Sciatic nerve (tissue), 2 donors: ENCODE data around the gene BRSK1. TPM values are rescaled to one million over a fixed set of nuclear protein-coding genes. Genes with fewer than 3 reads are reported as not detected.
A peak's percentile ranks its signal among the peaks of the same experiment; 100 is the strongest.

Source experiments
- ATAC-seq: fragments of 200-7000 bp; cut with Tn5 transposase; one replicate; pipeline ENCODE4 v1.9.1; 2020; ENCODE audit warnings: mild to moderate bottlenecking, moderate library complexity
- DNase-seq: peaks from one replicate; pipeline ENCODE4 v3.0.0-alpha.2; 2020; ENCODE audit warnings: low spot score
- intact Hi-C: fragments of 100-400 bp; cut with DNase I; formaldehyde crosslinking; loops from one replicate; pipeline ENCODE4 v1.14.2; 2022
- total RNA-seq: library from RNA; stranded (reverse); fragmentation: NEBNext Ultra II Directional; extraction: Animal tissue kit (Norgen Biotek cat#: 25700); gene quantifications from one replicate; pipeline ENCODE4 v1.2.1, GENCODE V29; 2021
- donor health status: DM: no; HTN: no; CAD: no.
- donor health status: DM: no; HTN: no; CAD: no.

The BRSK1 gene
- total RNA-seq, 1 donor from 2014 or later = 6.5 TPM

DNA sequence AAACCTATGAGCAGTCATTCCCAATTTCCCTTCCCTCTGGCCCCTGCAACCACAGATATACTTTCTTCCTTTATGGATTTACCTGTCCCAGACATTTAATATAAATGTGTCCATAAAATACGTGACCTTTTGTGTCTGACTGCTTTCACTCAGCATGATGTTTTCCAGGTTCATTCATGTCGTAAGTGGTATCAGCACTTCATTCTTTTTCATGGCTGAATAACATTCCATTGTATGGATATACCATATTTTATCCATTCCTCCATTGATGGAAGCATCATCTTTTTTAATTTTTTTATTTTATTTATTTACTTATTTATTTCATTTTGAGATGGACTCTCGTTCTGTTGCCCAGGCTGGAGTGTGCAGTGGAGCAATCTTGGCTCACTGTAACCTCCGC is 17.0 kb upstream of the BRSK1 start:
- intact Hi-C loops = no loop called here
- ATAC-seq (no peak), DNase-seq (no peak)

- intact Hi-C loops = no loop called here
- ATAC-seq (no peak), DNase-seq (no peak)
Observed at GRCh38 chr19:55269299-55269698, 14.5 kb upstream of the BRSK1 start.

DNA sequence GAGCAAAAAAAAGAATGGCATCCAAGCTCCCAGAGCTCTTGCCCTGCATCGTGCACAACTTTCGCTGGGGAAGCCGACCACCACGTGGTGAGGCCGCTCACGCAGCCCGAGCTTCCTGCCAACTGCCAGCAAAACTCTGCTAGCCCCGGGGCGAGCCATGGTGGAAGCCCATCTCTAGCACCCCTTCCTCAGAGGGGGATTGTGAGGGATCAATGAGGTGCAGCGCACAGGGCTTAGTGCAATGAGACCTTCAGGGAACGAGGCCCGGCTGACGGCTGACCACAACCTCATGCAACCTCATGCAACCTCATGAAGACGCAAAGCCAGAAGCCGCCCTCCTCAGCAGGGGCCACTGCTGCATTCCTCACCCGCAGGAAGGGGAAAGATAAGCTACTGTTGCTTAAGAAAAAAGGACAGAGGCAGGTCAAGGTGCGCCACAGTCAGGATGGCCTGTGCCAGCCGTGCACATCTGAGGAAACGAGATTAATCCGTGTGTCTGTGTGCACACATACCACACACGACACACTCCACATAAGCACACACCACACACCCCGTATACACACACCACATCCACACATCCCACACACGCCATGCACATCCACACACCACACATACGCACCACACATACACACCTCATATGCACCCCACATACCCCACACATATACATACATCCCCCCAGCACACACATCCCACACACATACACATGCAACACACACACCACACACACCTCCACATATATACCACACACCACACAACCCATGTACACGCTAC is 13.4 kb upstream of the BRSK1 start:
- no peak for ATAC-seq

DNA sequence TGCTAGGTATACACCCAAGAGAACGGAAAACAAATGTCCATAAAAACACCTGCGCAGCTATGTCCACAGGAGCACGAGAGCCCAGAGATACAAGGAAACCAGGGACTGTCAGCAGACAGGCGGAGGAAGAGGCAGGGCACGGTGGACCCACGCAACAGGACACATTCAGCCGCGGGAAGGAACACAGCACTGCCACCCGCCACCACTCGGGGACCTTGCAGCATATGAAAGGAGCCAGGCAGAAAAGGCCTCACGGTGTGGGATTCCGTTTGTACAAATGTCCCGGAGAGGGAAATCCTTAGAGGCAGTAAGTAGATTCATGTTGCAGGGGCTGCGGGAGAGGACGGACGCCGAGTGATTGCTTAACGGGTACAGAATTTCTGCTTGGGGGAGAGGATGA is 11.7 kb upstream of the BRSK1 start:
- ATAC-seq (no peak), DNase-seq (no peak)
- intact Hi-C loops = no loop called here

More for the DNA sequence above, 13.4 kb upstream of the BRSK1 start:
- no peak for DNase-seq
- intact Hi-C loops = no loop called here

DNA sequence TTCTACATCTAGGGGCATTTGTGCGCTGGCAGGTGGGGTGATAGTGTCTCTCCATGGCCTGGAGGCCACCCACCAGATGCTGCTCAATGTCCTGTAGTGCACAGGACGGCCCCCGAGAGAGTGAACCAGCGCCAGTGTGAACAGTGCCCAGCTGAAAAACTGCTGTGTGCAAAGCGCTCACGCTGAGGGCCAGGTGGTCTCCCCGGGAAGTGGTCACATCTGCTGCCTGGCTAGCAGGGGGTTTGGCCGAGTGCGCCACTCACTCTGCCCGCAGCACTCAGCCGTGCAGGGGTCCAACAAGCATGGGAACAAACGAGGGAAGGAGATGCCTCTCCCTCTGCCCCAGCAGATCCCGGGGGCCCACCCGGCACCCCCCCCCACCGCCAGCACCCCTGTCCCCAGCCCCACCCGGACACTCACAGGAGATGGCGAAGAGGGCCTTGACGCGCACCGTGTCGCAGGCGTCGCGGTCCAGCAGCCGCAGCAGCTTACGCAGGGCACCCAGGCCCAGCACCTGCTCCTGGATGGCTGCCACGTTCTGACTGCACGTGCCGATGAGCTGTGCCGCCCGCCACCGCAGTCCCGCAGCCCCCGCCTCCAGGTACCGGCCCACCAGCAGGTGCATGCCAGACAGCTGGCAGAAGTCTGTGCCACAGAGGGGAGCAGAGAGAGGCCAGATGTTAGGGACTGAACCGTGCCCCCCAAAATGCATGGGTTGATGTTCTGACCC is 9.7 kb upstream of the BRSK1 start:
- ATAC-seq (no peak), DNase-seq (no peak)
- intact Hi-C loops = no loop called here

- ATAC-seq = no peak
- intact Hi-C loops = no loop called here
- no peak for DNase-seq
Observed at GRCh38 chr19:55275851-55276719, 7.7 kb upstream of the BRSK1 start.

GRCh38 chr19:55276720-55277430 is 6.9 kb upstream of the BRSK1 start:
- intact Hi-C loops = no loop called here
- DNase-seq (no peak), ATAC-seq (no peak)

- no peak for ATAC-seq
- DNase-seq = no peak
- intact Hi-C loops = no loop called here
Observed at GRCh38 chr19:55277494-55277893, 6.3 kb upstream of the BRSK1 start.

DNA sequence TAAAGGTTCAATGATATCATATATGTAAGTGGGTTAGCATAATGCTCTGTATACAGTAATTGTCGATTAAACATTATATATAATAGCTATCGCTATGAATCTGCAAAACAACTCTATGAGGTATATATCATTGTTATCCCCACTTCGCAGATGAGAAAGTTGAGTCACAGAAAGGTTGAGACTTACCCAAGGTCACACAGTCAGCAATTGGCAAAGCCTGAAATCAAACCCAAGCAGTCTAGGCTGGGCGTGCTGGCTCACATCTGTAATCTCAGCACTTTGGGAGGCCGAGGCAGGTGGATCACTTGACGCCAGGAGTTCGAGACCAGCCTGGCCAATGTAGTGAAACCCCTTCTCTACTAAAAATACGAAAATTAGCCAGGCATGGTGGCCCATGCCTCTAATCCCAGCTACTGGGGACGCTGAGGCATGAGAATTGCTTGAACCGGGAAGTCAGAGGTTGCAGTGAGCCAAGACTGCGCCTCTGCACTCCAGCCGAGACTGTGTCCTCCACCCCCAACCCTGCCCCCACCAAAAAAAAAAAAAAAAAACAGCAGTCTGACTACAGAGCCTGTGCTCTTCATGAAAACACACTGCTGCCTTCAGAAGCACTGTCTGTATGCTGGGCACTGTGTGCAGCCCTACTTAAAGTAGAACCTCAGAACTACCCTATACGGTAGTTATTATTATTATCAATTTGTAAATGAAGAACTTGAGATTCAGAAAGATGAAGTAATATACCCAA is 5.2 kb upstream of the BRSK1 start:
- DNase-seq (no peak), ATAC-seq (no peak)
- intact Hi-C loops = no loop called here

GRCh38 chr19:55279340-55279739 is 4.5 kb upstream of the BRSK1 start:
- intact Hi-C loops = no loop called here
- DNase-seq (no peak), ATAC-seq (no peak)

DNA sequence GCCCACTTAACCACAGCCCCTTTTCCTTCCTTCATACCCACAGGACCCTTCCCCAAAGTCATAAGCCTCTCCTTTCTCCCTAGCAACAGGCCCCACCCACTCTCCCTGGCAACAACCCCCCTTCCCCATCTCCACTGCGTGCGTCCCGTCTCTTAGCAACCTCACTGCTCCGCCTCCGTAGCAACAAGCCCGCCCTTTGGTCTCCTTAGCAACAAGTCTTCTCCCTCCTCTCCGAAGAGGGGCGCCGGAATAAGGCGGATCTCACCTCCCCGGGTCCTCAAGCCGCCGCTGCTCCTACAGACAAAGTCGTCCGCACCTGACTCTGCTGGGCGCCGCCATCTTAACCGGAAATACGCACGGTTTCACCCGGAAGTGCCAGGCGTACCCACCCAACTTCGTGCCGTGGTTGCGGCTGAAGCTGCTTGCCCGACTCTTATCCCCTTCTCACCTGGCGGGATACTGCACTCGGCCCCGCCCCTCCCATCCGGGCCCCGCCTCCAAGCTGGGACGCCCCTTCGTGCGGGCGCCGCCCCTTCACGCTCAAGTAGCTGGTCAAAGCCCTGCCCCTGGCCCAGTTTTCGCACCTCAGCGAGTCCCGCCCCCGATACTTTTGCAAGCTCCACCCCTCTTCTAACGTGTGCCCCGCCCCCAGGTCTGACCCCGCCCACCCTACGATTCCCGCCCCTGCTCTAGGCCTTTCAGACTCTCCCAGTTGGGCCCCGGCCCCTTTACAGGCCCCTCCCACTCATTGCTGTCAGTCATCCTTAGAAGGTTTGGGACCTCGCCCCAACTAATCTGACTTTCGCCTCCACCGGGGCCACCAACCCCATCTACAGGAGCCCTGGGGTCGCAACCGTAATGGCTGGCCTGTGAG is 3.8 kb upstream of the BRSK1 start, which contains the start of gene HSPBP1:
HSPBP1 (minus strand) TSS at position 341 of the 874 bp plus-strand sequence. CDS start 502 bp downstream, outside the sequence.
- DNase-seq (peak; percentile 93), ATAC-seq (peak; percentile 94)
- intact Hi-C loops = no loop called here

DNA sequence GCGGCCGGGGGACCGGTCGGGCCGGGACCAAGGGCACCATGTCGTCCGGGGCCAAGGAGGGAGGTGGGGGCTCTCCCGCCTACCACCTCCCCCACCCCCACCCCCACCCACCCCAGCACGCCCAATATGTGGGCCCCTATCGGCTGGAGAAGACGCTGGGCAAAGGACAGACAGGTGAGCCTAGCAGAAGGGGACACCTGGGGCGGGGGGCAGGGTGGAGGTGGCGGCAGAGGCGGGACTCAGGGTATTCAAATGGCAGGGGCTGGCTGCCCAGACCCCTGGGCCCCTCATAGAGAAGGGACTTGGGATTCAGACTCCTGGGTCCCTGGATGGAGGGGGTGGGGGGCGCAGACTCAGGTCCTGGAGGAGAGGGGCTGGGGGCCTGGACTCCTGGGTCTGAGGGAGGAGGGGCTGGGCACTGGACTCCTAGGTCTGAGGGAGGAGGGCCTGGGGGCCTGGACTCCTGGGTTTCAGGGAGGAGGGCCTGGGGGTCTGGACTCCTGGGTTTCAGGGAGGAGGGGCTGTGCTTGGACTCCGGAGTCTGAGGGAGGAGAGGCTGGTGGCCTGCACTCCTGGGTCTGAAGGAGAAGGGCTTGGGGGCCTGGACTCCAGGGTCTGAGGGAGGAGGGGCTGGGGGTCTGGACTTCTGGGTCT is 735 bp downstream of the BRSK1 start:
- ATAC-seq (no peak), DNase-seq (no peak)
- intact Hi-C loops = no loop called here

DNA sequence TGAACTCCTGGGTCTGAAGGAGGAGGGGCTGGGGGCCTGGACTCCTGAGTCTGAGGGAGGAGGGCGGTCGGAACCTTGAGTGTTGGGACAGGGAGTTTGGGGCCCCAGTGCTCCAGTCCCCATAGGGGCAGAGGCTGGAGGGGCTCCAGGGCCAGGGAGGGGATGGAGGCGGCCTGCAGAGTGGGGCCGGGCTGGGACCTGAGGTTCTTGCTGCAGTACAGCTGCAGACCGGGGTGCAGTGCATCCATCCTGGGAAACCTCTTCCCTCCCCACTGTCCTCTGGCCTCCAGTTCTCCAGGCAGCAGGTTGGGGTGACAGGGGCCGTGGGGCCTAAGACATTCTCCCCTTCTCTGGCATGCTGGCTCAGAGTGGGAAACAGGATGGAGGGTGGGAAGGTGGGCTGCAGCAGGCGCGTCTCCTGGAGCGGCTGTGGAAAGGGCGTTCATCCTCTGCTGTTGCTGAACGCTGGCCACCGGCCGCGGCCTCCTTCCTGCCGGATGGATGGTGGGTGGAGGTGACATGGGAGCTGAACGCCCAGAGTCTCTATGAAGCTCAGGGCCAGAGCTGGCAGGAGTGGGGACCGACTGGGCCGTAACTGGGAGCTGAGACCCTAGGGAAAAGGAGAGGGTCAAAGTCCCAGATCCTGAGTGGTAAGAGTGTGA is 1.6 kb downstream of the BRSK1 start:
- peak; percentile 4 for ATAC-seq
- DNase-seq = no peak
- intact Hi-C loops = no loop called here

DNA sequence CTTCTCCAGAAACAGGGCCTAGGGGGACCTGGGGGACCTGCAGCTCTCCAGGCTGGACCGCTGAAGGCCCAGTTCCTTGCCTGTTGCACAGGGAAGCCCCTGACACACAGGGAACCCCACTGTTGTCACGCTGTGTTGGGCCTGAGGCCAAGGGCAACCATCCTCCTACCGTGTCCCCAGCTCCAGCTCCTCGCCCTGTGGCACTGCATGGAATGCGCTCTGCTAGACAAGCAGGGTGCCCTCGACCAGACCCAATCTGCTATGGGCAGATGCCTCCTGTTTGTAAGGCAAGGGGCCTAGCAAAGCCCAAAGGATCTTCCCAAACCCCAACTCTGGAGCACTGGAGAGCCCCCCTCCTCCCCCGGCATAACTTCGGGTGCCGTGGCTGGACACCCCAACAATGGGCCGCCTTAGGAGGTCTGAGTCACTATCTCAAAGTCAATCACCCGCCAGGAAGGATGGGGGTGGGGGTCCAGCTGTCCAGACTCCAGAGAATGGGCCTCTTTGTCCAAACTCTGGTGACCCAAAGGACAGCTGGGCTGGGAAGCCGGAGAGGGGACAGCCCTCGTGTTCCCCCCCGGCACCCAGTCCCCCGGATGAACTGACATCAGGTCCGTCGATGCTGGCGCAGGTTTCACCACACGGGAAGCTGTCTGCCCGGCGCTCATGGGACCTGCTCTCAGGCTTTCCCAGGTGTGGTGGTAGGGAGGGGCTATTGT is 3.7 kb downstream of the BRSK1 start:
- DNase-seq (no peak), ATAC-seq (no peak)
- intact Hi-C loops = no loop called here

DNA sequence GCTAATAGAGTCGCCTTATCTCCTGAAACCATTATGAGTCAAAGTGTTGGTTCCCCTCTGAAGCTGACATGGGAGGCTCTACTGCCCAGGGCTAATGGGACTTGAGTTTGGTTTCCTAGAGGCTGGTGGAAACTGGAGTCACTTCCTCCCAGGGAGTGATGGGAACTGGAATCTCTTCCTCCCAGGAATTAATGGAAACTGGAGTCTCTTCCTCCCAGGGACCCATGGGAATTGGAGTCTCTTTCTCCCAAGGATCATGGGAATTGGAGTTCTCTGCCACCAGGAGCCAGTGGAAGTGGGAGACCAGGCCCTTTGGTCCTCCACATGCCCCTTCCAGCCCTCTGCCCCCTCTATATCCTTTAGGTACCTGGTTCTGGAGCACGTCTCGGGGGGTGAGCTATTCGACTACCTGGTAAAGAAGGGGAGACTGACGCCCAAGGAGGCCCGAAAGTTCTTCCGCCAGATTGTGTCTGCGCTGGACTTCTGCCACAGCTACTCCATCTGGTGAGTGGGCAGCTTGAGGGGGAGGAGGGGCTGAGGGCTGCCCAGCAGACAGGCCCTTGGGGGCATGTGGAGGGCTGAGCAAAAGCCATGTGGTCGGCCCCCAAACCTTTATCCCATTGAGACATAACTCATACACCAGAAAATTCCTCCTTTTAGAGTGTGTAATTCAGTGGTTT is 5.5 kb downstream of the BRSK1 start:
- intact Hi-C loops = no loop called here
- ATAC-seq (no peak), DNase-seq (no peak)
